Fibroblast of mammary gland (primary cell): Measurements from ENCODE around the gene TMEM164.

Experiments
- DNase-seq: peaks from one replicate; pipeline ENCODE4 v3.0.0-alpha.2; 2010; ENCODE audit warnings: low read depth
- H3K4me3 ChIP-seq: 2 replicates; pipeline ENCODE4 v1.5.1; 2011; ENCODE audit warnings: low read depth, mild to moderate bottlenecking, low read length, moderate library complexity; ENCODE audit not compliant: control insufficient read depth
- TF ChIP-seq, protein P1 (sequence below): conservative IDR thresholded peaks from 2 replicates; pipeline ENCODE4 v1.5.1; 2011; ENCODE audit warnings: low read depth, low read length, inconsistent platforms; ENCODE audit not compliant: control insufficient read depth, insufficient read depth

The TMEM164 gene

DNA sequence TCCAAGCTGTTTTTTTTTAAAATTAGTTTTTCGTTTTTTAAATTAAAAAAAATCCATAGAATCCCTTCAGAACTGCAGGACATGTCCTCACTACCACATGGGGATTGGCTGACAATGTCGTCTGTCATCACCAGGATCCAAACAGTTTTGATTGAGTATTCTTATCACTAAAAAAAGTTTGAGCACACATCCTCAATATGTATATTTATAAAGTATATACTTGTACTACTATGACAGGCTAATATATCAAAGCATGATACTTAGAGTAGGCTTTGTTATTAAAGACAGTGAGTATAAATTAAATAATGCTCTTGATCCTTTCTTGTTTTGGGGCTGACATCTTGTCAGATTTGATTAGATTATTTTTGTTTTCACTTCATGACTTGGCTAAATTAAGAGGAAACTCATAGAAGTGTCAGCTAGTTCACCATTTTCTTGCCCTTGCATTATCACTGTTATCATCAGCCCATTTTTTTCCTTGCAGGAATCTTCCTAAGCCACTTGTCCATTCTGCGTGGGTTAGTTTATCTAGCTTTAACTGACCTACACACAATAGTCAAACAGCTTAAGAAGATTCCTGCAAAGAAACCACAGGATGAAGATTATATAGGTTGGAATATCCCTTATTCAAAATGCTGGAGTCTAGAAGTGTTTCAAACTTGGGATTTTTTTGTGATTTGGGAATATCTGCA is 222.2 kb downstream of the TMEM164 start:
- H3K4me3 ChIP-seq, result no peak overlapping the region
- TF ChIP-seq, protein P1, sequence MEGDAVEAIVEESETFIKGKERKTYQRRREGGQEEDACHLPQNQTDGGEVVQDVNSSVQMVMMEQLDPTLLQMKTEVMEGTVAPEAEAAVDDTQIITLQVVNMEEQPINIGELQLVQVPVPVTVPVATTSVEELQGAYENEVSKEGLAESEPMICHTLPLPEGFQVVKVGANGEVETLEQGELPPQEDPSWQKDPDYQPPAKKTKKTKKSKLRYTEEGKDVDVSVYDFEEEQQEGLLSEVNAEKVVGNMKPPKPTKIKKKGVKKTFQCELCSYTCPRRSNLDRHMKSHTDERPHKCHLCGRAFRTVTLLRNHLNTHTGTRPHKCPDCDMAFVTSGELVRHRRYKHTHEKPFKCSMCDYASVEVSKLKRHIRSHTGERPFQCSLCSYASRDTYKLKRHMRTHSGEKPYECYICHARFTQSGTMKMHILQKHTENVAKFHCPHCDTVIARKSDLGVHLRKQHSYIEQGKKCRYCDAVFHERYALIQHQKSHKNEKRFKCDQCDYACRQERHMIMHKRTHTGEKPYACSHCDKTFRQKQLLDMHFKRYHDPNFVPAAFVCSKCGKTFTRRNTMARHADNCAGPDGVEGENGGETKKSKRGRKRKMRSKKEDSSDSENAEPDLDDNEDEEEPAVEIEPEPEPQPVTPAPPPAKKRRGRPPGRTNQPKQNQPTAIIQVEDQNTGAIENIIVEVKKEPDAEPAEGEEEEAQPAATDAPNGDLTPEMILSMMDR, result no peak
- DNase-seq, result no peak

DNA sequence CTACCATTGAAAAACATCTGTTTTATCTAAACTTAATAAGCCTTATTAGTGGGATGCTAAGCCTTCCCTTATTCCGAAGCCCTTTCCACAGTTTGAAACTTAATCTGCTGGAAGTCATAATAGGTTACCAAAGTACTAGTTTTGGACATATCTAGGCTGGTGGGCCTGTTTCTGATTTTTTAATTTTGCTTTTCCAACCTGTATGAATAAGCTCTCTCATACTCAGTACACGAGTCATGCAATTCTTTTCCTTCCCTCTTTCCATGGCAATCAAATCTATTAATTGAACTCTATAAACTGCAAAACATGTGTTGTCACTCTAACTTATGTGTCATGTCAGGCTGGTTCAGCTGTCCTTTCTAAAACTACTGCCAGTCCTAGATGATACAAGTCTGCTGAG is 224.0 kb downstream of the TMEM164 start:
- no peak overlapping the region for H3K4me3 ChIP-seq
- TF ChIP-seq, protein P1, result no peak
- DNase-seq, result peak; percentile 33
